HL-60/S4 (cell line): ENCODE measurements around the gene IER3IP1.
"Not testable (repeated sequence)": the region's sequence is repeated elsewhere in the genome, so short reads cannot be mapped to it uniquely, and the experiment has no call there.

ENCODE experiments used
- in situ Hi-C: fragments of 300-500 bp; cut with MboI; formaldehyde crosslinking; loops from 2 replicates; pipeline ENCODE4 v1.14.3; 2022; ENCODE audit warnings: low sequenced_read_pairs

The IER3IP1 gene, protein sequence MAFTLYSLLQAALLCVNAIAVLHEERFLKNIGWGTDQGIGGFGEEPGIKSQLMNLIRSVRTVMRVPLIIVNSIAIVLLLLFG

GRCh38 chr18:47175898-47176575 lies at the start of gene IER3IP1:
Gene IER3IP1, minus strand, starts transcription at chr18:47176364. Its CDS starts 87 bp downstream, at chr18:47176277.
- in situ Hi-C loops = no loop called here

- in situ Hi-C loops = no loop called here
Observed at GRCh38 chr18:47215554-47216138, 39.5 kb upstream of the IER3IP1 start.

DNA sequence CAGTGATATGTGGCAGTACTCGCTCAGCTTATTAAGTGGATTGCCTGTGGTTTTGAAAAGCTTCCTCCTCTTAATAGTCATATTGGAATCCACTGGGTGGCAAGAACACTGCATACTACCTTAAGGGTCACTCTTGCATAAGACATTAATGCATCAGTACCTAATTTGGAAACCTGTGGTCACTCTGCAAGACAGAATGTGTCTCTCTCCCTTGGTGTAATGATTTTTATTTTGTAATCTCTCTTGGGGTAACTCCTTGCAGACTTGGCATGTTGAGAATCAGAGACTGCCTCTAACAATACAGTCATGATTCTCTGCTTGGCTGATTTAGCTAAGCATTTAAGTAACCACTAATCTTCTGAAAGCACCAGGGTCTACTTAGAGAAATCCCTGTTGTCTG lies 33.0 kb upstream of the IER3IP1 start:
- in situ Hi-C loops = no loop called here

- in situ Hi-C loops = no loop called here
Observed at GRCh38 chr18:47206945-47207637, 30.9 kb upstream of the IER3IP1 start.

DNA sequence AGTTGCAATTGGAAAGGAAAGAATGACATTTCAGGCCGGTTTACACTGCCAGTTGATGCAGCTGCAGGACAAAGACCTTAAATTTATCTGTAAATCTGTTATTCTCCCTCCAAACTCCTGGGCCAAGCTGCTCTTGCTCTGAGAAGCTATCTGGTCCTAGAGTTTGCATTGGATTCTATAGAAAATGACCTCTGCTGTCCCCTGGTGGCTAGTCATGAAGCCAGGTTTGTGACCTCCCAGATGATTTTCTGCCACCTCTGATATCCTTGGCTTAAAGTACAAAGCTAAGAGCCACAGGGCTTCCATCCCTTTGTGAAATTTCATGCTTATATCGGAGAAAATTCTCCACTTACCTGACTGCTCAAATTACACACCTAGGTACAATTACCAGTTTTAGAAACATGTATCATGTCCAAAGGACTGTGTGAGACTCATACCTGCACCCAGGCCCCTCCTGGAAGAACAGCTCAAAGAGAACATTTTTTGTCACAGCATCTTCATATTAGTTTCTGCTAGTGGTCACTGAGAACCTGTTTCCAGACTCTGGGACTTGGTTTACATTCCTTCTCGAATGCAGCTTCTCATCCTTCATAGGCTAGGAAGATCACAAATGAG lies 28.9 kb upstream of the IER3IP1 start:
- in situ Hi-C loops = no loop called here

DNA sequence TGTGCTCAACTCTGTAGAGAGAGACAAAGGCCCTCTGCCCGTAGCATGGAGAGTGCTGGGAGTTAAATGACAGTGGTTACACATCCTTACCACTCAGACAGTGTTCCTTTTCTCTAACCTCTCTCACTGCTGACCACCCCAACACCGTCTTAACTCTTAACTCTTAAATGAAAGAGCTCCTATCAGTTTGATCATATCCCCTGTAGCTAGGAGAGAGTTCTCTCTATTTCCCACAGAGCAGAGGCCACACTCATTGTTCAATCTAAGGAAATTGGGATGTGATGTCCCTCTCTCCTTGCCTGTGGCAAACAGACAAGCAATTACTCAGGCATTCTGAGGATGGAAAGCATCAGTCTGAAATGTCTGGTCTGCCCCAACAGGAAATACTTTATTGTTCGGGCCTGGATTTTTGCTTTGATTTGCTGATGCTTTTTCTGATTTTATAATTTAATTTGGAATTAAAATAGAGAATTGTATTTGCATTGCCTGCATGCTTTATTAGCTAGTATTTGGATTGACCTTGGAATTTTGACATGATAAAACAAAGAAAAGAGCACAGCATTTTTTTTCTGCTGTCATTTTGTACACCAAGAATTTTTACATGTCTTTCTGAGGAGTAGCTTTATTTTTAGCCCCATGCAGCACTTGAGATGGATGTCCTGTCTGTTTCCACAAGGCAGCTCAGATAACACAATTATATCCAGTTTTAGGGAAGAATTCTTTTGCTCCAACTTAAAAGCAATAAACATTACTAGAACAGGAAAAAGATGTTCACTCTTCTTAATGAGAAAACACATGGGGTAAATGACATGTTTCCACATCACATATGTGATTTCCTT lies 27.7 kb upstream of the IER3IP1 start:
- in situ Hi-C loops = no loop called here

DNA sequence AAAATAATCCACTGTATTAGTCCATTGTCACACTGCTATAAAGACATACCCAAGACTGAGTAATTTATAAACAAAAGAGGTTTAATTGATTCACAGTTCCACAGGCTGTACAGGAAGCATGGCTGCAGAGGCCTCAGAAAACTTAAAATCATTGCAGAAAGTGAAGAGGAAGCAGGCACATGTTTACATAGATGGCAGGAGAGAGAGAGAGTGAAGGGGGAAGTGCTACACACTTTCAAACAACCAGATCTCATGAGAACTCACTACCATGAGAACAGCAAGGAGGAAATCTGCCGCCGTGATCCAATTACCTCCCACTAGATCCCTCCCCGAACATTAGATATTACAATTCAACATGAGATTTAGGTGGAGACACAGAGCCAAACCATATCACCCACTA lies 19.8 kb upstream of the IER3IP1 start:
- in situ Hi-C loops = not testable (repeated sequence)

GRCh38 chr18:47191961-47192360 lies 15.8 kb upstream of the IER3IP1 start:
- in situ Hi-C loops = no loop called here

- in situ Hi-C loops = no loop called here
Observed at GRCh38 chr18:47187721-47188120, 11.6 kb upstream of the IER3IP1 start.

- in situ Hi-C loops = no loop called here
Observed at GRCh38 chr18:47184419-47185050, 8.4 kb upstream of the IER3IP1 start.

DNA sequence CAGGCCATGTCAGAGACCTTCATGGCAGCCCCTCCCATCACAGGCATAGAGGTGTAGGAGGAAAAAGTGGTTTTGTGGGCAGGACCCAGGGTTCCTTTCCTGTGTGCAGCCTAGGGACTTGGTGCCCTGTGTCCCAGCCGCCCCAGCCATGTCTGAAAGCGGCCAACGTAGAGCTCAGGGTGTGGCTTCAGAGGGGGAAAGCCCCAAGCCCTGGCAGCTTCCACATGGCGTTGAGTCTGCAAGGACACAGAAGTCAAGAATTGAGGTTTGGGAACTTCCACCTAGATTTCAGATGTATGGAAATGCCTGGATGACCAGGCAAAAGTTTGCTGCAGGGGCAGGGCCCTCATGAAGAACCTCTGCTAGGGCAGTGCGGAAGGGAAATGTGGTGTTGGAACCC lies 6.0 kb upstream of the IER3IP1 start:
- in situ Hi-C loops = not testable (repeated sequence)

DNA sequence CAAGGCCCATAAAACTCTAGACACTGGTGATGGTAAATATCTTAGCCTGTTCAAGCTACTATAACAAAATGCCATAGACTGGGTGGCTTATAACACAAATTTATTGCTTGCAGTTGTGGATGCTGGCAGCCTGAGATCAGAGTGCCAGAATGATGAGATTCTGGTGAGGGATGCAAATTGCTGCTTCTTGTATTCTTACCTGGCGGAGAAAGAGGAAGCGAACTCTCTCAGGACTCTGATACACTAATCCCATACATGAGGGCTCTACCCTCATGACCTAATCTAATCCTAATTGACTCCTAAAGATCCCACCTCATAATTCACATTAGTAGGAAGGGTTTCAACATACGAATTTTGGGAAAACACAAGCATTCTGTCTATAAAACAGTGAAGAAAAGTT lies 4.6 kb upstream of the IER3IP1 start:
- in situ Hi-C loops = no loop called here

- in situ Hi-C loops = no loop called here
Observed at GRCh38 chr18:47179520-47179919, 3.4 kb upstream of the IER3IP1 start.

- in situ Hi-C loops = no loop called here
Observed at GRCh38 chr18:47175283-47175897, 774 bp downstream of the IER3IP1 start.

DNA sequence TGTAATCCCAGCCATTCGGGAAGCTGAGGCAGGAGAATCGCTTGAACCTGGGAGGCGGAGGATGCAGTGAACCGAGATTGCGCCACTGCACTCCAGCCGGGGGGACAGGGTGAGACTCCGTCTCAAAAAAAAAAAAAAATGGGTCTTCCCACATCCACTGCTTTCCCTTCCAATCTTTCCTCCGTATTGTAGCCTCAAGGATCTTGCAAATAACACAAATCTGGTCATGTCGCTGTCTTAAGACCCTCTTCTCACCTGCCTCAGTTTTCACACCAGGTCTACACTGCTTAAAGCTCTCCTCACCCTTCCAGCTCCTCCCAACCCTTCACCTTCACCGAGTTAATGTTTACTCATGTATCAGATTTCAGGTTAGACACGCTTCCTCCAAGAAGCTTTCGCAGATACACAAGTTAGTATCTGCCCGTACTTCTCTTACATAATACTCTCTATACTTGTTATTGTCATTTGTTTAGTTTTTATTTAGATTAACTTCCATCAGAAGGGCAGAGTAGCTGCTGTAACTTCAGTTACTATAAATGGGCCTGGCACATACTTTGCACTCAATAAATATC lies 1.5 kb downstream of the IER3IP1 start:
- in situ Hi-C loops = no loop called here

- in situ Hi-C loops = no loop called here
Observed at GRCh38 chr18:47172476-47172875, 3.7 kb downstream of the IER3IP1 start.

DNA sequence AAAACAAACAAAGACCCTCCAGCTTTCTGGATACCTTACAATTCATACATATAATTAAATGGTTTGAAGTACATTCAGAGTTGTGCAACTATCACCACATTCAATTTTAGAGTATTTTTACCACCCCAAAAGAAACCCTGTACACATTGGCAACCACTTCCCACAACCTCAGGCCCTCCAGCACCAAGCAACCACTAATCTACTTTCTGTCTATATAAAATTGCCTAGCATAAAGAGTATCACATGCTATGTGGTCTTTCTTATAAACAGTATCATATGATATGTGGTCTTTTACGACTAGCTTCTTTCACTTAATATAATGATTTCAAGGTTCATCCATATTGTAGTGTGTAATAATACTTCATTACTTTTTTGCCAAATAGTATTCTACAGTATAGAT lies 7.3 kb downstream of the IER3IP1 start:
- in situ Hi-C loops = no loop called here

DNA sequence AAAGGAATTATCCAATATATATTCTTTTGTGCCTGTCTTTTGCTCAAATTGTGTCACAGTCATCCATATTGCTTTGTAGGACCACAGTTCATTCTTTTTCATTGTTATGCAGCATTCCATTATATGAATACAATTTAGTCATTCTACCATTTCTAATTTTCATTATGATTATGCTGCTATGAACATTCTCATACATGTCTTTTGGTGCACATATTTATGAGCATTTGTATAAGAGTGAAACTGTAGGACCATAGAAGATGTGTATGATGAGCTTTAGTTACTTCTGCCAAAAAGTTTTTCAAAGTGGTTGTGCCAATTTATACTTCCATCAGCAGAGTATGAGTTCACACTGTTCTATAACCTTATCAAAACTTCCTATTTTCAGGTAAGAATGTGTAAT lies 7.7 kb downstream of the IER3IP1 start:
- in situ Hi-C loops = no loop called here

GRCh38 chr18:47166294-47166693 lies 9.9 kb downstream of the IER3IP1 start:
- in situ Hi-C loops = no loop called here

- in situ Hi-C loops = no loop called here
Observed at GRCh38 chr18:47163241-47163640, 12.9 kb downstream of the IER3IP1 start.
